HG03095 (cell line): ENCODE data around the gene KANSL3.

Experiments used
- ATAC-seq: cut with Tn5 transposase; IDR thresholded peaks from one replicate; pipeline ENCODE4 v1.9.1; 2021; ENCODE audit warnings: moderate library complexity; ENCODE audit not compliant: unreplicated experiment

Gene KANSL3

DNA sequence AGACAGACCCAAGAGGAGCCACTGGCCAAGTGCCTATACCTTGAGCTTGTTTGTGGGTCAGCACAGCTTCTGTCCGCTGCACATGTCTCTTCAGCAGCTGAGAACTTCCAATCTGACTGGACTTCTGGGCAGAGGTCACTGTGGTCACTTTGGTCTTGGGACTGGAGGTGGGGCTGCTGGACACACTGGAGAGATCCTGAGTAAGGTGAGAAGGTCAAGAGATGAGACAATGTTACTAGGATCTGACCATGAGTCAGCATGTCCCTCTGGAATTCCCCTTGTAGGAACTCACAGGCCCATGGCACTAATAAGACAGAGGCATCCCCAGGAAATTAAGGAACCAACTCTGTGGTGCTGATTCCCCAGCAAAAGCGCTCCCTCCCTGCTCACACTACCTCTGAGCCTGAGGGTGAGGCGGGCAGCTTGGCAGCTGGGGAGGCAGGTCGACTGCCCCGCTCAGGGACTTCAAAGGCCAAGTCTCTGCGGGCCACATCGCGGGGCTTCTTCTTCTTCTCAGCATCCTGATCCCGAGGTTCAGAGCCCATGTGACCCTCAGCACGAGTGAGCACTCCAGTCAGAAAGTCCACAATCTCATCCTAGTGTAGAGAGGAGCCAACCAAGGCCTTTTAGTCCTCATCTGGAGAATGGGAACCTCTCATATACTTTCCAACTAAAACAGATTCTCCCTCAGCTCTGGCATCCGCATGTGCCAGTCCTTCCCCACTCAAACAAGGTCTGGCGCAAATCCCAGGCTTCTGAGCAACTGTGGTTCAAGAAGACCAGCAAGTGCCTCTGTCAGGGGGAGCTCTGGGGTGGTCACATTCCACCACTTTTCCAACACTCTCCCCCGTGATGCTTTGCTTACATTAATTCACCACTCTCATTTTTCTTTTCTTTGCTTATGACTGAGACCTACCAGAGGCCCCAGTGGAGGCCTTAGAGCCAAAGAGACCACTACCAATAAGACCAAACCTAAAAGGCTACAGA, 29.4 kb downstream of the KANSL3 start:
- no peak for ATAC-seq

- no peak for ATAC-seq
Measured at GRCh38 chr2:96604104-96604503, 34.0 kb downstream of the KANSL3 start.

DNA sequence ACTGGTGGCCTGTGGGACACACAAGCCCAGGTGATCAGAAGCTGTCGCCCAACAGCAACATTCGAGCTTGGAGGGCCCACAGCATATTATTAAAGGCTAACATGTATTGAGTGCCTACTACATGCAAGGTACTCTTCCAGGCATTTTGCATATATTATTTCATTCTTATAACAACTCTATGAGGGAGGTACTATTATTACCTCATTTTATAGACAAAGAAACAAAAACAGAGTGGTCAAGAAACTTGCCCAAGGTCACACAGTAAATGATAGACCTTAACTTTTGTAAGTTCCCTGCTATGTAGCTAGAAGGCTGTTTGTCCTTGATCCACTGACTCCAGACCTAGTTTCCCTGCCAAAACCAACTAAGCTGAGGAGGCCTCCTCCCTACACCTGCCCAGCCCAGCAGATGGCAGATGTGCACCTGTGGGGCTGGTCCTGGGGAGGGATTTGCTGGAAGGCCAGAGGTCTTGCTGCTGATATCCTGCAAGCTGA, 35.7 kb downstream of the KANSL3 start:
- ATAC-seq: no peak

GRCh38 chr2:96601382-96602292, 36.5 kb downstream of the KANSL3 start:
- no peak for ATAC-seq

- no peak for ATAC-seq
Measured at GRCh38 chr2:96599941-96600340, 38.2 kb downstream of the KANSL3 start.

DNA sequence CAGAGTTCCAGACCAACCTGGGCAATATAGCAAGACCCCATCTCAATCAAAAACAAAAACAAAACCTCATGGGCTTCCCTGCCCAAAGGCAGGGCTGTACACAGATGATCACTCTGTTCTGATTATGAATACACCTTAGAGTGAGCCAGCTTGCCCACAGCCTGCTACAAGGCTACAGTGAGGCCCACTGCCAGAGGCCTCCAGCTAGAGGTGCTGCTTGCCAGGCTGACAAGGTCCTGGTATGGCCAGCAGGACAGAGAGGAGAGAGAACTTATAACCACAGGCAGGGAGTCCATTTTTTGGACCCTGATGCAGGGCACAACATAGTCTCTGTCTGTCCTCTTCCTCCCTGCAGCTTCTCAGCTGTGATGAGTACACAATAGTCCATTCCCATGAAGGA, 41.5 kb downstream of the KANSL3 start:
- no peak for ATAC-seq

- no peak for ATAC-seq
Measured at GRCh38 chr2:96594691-96595152, 43.4 kb downstream of the KANSL3 start.

DNA sequence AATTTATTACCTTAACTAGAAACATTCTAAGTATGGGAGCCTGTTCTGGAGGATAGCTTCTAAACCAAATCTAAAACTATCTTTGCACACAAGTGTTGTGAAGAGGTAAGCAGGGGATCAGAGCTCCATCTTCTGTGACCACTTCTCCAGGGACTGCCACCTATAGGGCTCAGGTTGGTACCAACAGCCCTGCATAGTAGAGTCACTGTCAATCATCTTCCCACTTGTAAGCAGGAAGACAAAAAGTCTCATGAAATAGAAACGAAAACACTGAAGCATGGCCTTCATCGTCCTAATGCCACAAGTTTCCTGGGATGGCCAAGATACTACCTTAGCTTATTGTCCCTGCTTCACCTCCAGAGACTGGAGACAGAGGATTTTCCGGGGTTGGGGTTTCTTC, 43.8 kb downstream of the KANSL3 start:
- no peak for ATAC-seq

DNA sequence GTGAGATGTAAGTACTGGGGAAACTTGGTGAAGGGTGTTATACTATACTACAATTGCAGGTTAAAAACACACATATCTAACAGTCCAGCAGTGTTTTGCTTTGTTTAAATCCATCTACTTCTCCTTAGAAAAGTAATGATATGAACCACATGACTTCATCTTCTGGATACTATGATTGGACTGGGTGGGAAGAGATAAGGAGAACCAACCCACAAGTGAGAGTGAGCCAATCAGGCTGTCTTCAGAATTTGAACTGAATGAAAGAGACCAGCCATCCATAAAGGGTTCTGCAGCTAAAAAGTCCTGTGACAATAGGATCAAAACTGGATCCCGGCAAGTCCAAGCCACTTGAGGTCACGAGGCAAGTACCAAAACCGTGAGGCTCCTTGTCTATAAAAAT, 46.6 kb downstream of the KANSL3 start:
- ATAC-seq: no peak

GRCh38 chr2:96591054-96591453, 47.1 kb downstream of the KANSL3 start:
- ATAC-seq: no peak

GRCh38 chr2:96587843-96588242, 50.3 kb downstream of the KANSL3 start:
- no peak for ATAC-seq

- ATAC-seq: no peak
Measured at GRCh38 chr2:96584017-96584416, 54.1 kb downstream of the KANSL3 start.

- ATAC-seq: no peak
Measured at GRCh38 chr2:96580771-96581170, 57.3 kb downstream of the KANSL3 start.

GRCh38 chr2:96579422-96579821, 58.7 kb downstream of the KANSL3 start:
- ATAC-seq: no peak

DNA sequence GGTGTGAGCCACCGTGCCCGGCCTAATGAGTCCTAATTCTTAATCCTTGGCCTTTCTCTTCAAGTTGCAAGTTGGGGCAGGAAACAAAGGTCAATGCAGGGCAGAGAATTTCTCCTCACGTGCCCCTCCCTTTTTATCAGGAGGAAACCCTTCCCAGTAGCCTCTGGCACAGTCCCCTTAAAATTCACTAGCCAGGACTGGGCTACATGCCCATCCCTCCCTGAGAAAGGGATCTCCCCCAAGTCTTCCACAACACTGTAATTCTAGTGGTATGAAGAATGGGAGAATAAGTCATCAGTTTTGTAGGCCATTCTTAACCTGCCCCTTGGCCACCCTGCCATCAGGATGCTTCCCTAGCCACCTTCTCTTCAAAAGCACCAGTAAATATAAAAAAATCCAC, 59.4 kb downstream of the KANSL3 start:
- ATAC-seq: no peak

- ATAC-seq: no peak
Measured at GRCh38 chr2:96577501-96577900, 60.6 kb downstream of the KANSL3 start.

DNA sequence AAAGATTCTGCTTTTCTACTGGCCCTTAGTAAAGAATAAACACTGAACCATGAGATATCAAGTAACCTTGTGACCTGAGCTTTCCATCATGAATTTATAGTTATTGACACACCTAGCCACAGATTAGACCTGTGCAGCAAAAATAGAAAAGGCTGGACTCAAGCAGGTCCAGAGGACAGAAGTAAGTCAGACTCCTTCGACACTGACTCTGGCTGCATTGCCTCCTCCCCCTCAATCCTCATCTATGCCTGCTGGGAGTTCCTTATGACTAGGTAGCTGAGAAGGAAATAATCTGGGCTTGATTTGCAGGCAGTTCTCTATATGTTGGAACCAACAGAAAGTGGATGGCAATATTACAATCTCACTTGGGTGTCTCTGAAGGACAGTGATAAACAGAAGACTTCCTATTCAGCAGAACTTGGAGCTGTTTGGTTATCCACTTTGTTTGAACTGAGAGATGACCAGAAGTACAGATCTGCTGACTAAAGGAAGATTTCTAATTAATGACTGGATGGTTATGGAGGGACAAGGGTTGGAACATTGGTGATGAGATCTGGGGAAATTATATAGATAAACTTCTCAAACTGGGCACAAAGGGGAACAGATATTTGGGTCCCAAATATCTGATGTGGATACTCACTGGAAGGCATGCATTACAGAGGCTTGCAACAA, 62.2 kb downstream of the KANSL3 start:
- ATAC-seq: no peak

GRCh38 chr2:96574364-96574763, 63.7 kb downstream of the KANSL3 start:
- no peak for ATAC-seq

DNA sequence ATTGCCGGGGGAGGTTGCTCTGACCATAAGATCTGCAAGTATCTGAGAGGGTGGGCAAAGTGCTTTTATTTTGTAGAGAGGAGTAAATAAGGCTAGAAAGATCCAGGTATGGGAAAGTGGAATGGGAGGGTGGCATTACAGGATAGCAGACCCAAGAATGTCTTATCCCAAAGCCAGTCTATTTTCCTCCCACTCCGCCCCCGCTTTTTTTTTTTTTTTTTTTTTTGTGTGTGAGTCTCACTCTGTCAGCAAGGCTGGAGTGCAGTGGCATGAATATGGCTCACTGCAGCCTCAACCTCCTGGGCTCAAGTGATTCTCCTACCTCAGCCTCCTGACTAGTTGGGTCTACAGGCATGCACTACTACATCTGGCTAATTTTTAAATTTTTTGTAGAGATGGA, 70.0 kb downstream of the KANSL3 start:
- no peak for ATAC-seq

GRCh38 chr2:96565111-96565510, 73.0 kb downstream of the KANSL3 start:
- no peak for ATAC-seq

DNA sequence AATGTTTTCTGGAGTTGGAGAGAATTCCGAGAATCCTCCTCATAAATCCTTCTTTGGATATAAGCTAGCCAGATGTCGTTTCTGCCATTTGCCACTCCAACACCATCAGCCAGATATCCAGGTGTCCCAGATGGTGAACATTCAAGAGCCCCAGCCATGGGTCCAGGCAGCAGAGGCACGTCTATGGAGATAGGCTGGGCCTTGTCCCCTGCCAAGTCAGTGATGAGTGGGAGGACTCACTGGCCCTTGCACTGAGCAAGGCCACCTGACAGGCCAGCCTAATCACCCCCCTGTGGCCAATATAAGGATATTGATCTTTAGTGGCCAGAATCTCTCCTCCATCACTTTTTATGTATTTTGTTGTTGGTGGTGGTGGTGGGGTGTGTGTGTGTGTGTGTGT, 73.5 kb downstream of the KANSL3 start:
- no peak for ATAC-seq
